Measurements from ENCODE around the gene ATF6.

ATF6 gene

GRCh38 chr1:161905269-161905884 is 139.3 kb downstream of the ATF6 start:
- DNase-seq, result peak; percentile 9 to 73

GRCh38 chr1:161907265-161907664 is 141.1 kb downstream of the ATF6 start:
- peak in 1 of 2 experiments; percentile 14 for DNase-seq

- no peak for DNase-seq
Measured at GRCh38 chr1:161908264-161908663, 142.1 kb downstream of the ATF6 start.

GRCh38 chr1:161910604-161911003 is 144.5 kb downstream of the ATF6 start:
- DNase-seq, result no peak

GRCh38 chr1:161913482-161914140 is 147.5 kb downstream of the ATF6 start:
- no peak for DNase-seq

GRCh38 chr1:161914595-161914994 is 148.5 kb downstream of the ATF6 start:
- no peak for DNase-seq

GRCh38 chr1:161915051-161915503 is 149.0 kb downstream of the ATF6 start:
- DNase-seq, result no peak

GRCh38 chr1:161915978-161916377 is 149.9 kb downstream of the ATF6 start:
- no peak for DNase-seq

GRCh38 chr1:161919229-161919628 is 153.1 kb downstream of the ATF6 start:
- DNase-seq, result no peak

- no peak for DNase-seq
Measured at GRCh38 chr1:161921491-161921890, 155.4 kb downstream of the ATF6 start.

GRCh38 chr1:161921990-161922389 is 155.9 kb downstream of the ATF6 start:
- no peak for DNase-seq

GRCh38 chr1:161928056-161928455 is 161.9 kb downstream of the ATF6 start:
- no peak for DNase-seq

GRCh38 chr1:161929137-161929536 is 163.0 kb downstream of the ATF6 start:
- no peak for DNase-seq

GRCh38 chr1:161930064-161930463 is 163.9 kb downstream of the ATF6 start:
- DNase-seq, result no peak

- no peak for DNase-seq
Measured at GRCh38 chr1:161932668-161933067, 166.5 kb downstream of the ATF6 start.

GRCh38 chr1:161933592-161934588 is 167.8 kb downstream of the ATF6 start:
- no peak for DNase-seq

GRCh38 chr1:161935264-161935663 is 169.1 kb downstream of the ATF6 start:
- no peak for DNase-seq

- DNase-seq, result no peak
Measured at GRCh38 chr1:161936786-161937185, 170.7 kb downstream of the ATF6 start.

GRCh38 chr1:161940866-161941591 is 174.9 kb downstream of the ATF6 start:
- DNase-seq, result no peak

- DNase-seq, result no peak
Measured at GRCh38 chr1:161941726-161942436, 175.8 kb downstream of the ATF6 start.

GRCh38 chr1:161943737-161944136 is 177.6 kb downstream of the ATF6 start:
- DNase-seq, result no peak

- DNase-seq, result no peak
Measured at GRCh38 chr1:161944381-161944780, 178.3 kb downstream of the ATF6 start.

Measured in NCI-H526 (cell line).